HG02885 (cell line): ENCODE results near the gene S100A12.
"Not testable (repeated sequence)": the region's sequence is repeated elsewhere in the genome, so short reads cannot be mapped to it uniquely, and the experiment has no call there.

ENCODE experiments used
- ATAC-seq: cut with Tn5 transposase; IDR thresholded peaks from one replicate; pipeline ENCODE4 v1.9.1; 2021; ENCODE audit warnings: mild to moderate bottlenecking; ENCODE audit not compliant: unreplicated experiment, poor library complexity

Gene S100A12

GRCh38 chr1:153354515-153355193, 20.8 kb downstream of the S100A12 start:
- ATAC-seq: no peak

- no peak for ATAC-seq
Measured at GRCh38 chr1:153353226-153353947, 22.0 kb downstream of the S100A12 start.

- ATAC-seq: no peak
Measured at GRCh38 chr1:153352523-153352922, 22.9 kb downstream of the S100A12 start.

GRCh38 chr1:153350321-153350957, 25.0 kb downstream of the S100A12 start:
- ATAC-seq: no peak

- ATAC-seq: no peak
Measured at GRCh38 chr1:153349363-153350320, 25.8 kb downstream of the S100A12 start.

GRCh38 chr1:153348511-153349362, 26.7 kb downstream of the S100A12 start, which contains the start of gene PGLYRP4:
TSS of gene PGLYRP4 (minus strand) at chr1:153348841. CDS start at chr1:153347932, 909 bp downstream.
- no peak for ATAC-seq

GRCh38 chr1:153347856-153348255, 27.6 kb downstream of the S100A12 start:
- no peak for ATAC-seq

GRCh38 chr1:153347049-153347448, 28.4 kb downstream of the S100A12 start:
- not testable (repeated sequence) for ATAC-seq

- no peak for ATAC-seq
Measured at GRCh38 chr1:153346077-153346723, 29.2 kb downstream of the S100A12 start.

GRCh38 chr1:153345187-153346076, 30.0 kb downstream of the S100A12 start:
- no peak for ATAC-seq

- no peak for ATAC-seq
Measured at GRCh38 chr1:153344718-153345025, 30.7 kb downstream of the S100A12 start.

- no peak for ATAC-seq
Measured at GRCh38 chr1:153343811-153344717, 31.4 kb downstream of the S100A12 start.

- ATAC-seq: no peak
Measured at GRCh38 chr1:153343040-153343681, 32.3 kb downstream of the S100A12 start.

- no peak for ATAC-seq
Measured at GRCh38 chr1:153342178-153342577, 33.2 kb downstream of the S100A12 start.

GRCh38 chr1:153341431-153341934, 33.9 kb downstream of the S100A12 start:
- ATAC-seq: no peak

GRCh38 chr1:153340356-153340755, 35.1 kb downstream of the S100A12 start:
- ATAC-seq: no peak
